Measurements from ENCODE around the gene RAB40C. TPM values are rescaled to one million over a fixed set of nuclear protein-coding genes. Genes with fewer than 3 reads are reported as not detected.
A peak's percentile ranks its signal among the peaks of the same experiment; 100 is the strongest.
"Not testable (repeated sequence)": the region's sequence is repeated elsewhere in the genome, so short reads cannot be mapped to it uniquely, and the experiment has no call there.

The RAB40C gene
- total RNA-seq, 2 donors from 2014 or later: 9.9 to 13.5 TPM

- no peak for DNase-seq
- no peak for ATAC-seq
- intact Hi-C loops (cut with DNase I): no loop called here
Measured at GRCh38 chr16:596736-597060, 6.8 kb downstream of the RAB40C start.

- not testable (repeated sequence) for DNase-seq, ATAC-seq
Measured at GRCh38 chr16:597655-598054, 7.8 kb downstream of the RAB40C start.

DNA sequence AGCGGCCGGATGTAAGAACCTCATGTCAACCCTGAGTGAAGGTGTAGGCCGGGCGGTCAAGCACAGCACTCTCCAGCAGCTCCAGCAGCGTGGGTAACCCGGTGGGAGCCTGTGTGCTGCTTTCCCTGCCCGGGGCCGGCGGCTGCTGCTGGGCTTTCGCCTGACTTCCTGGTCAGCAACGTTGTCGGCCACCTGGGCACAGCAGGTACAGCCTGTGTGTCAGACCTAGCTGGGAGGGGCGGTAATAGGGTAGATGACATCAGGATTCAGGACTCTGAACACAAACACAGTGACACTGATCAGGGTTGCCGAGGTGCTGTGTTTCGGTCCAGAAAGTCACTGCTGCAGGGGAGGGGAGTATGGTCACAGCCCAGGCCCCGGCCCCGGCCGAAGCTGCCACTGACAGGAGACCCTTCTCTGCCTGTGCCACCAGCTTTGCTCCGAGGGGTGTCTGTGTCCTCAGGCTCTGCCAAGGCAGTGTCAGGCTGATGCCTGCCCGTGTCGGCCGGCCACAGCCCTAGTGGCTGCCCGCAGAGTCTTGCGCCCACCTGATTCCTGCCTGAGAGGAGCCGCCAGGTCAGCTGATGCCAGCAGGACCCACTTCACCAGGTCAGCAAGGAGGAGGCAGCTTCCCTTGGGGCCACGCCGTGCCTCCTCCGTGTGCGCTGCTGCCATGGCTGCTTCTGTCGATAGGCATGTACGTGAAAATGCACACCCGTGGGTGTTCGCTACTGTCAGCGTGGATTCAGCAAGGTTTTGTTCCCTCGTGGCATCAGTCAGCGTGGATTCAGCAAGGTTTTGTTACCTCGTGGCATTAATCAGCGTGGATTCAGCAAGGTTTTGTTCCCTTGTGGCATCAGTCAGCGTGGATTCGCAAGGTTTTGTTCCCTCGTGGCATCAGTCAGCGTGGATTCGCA is 9.2 kb downstream of the RAB40C start:
- intact Hi-C loops (cut with DNase I): no loop called here
- DNase-seq (no peak), ATAC-seq (no peak)

More at GRCh38 chr16:597655-598054, 7.8 kb downstream of the RAB40C start:
- intact Hi-C loops (cut with DNase I): not testable (repeated sequence)

- ATAC-seq: no peak
- DNase-seq: no peak
- intact Hi-C loops (cut with DNase I): no loop called here
Measured at GRCh38 chr16:600781-601180, 10.9 kb downstream of the RAB40C start.

- intact Hi-C loops (cut with DNase I): no loop called here
- no peak for DNase-seq
- ATAC-seq: no peak
Measured at GRCh38 chr16:603933-604332, 14.1 kb downstream of the RAB40C start.

DNA sequence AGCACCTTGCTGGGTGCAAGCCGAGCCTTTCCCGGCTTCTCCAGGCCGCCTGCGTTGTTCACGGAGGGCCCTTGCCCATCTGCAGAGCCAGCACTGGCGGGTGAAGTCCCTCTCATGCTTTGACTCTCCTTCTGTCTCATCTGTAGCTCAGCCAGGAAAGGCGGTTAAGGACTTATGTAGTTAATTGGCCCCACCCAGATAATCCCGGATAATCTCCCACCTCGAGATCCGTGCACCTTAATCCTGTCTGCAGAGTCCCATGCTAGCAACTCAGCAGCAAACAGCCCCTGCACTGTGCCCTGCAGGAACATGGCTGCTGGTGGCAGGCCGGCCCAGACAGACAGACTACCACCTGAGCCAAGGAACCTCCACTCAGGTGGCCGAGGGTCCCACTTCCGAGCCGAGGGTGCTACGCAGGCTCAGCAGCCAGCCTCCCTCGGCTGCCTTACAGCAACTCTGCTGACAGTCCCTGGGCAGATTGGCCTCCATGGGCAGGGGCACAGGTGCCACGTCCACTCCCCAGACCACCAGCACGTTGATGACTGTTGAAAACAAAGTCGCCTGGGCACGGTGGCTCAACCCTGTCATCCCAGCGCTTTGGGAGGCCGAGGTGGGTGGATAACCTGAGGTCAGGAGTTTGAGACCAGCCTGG is 16.9 kb downstream of the RAB40C start:
- ATAC-seq: no peak
- no peak for DNase-seq
- intact Hi-C loops (cut with DNase I): no loop called here

DNA sequence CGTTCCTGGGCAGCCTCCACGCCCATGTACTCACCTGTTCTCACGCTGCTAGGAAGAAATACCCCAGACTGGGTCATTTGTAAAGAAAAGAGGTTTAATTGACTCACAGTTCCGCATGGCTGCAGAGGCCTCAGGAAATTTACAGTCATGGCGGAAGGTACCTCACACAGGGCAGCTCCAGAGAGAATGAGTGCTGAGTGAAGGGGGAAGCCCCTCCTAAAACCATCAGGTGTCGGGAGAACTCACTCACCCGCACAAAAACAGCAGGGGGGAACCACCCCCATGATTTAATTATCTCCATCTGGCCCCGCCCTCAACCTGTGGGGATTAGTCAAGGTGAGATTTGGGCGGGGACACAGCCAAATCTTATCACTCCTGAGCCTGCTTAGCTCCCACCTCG is 18.2 kb downstream of the RAB40C start:
- ATAC-seq: no peak
- intact Hi-C loops (cut with DNase I): no loop called here
- DNase-seq: no peak

- ATAC-seq: no peak
- intact Hi-C loops (cut with DNase I): no loop called here
- no peak for DNase-seq
Measured at GRCh38 chr16:609316-609715, 19.4 kb downstream of the RAB40C start.

DNA sequence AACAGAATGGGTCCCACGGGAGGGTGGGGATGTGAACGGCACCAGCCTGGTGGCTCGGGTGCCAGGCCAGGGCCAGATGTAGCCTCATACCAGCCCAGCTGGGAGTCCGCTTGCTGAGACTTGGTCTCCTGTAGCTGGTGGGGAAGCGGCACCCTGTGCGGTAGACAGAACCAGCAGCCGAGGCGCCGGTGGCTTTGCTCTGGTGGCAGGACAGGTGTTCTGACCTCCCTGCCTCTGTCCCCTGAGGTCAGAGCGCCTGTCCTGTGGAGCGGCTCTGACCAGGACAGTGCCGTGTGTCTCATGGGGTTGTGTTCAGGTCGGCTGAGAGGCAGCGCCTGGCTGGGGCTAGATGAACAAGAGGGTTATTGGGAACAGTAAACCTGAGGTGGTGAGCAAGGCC is 20.1 kb downstream of the RAB40C start:
- ATAC-seq: no peak
- intact Hi-C loops (cut with DNase I): no loop called here
- no peak for DNase-seq

DNA sequence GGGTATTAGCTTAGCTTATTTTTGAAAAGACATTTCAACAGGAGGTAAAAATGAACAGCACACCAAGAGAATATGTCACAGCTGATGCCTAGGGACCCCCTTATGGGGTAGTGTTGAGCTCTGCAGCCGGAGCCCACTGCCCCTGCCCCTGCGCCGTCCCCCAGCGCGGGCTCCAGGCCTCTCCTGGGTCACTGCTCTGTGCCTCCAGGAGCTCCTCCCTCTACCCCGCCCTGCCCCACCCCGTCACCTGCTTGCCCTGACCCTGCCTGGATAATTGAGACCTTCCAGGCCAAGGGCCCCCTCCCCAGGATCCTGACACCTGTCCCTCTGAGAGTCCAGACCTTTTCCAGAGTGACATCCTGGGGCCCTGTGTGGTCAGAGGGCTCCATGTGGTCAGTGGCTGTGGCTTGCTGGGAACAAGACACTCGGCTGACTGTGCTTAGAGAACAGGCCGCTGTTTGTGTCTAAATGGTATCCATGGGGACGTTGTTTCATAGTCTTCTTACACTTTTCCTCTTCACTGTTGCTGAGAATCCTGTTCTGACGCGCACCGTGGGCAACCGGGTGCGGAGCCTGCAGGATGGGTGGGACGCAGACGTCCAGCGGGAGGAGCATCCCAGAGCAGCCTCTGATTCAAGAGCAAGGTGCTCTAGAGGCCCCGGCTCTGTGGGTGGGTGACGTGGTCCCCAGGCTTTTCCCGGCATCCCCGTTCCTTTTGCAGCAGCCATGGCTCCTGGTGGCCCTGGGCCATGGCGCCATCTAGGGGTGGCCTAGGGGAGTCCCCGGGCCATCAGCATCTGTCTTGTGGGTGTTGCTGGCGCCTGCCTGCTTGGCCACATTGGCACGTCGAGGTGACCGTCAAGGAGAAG is 20.9 kb downstream of the RAB40C start:
- ATAC-seq: peak; percentile 77 to 84
- no peak for DNase-seq
- intact Hi-C loops (cut with DNase I): no loop called here

- intact Hi-C loops (cut with DNase I): no loop called here
- no peak for ATAC-seq
- no peak for DNase-seq
Measured at GRCh38 chr16:615122-615521, 25.3 kb downstream of the RAB40C start.

DNA sequence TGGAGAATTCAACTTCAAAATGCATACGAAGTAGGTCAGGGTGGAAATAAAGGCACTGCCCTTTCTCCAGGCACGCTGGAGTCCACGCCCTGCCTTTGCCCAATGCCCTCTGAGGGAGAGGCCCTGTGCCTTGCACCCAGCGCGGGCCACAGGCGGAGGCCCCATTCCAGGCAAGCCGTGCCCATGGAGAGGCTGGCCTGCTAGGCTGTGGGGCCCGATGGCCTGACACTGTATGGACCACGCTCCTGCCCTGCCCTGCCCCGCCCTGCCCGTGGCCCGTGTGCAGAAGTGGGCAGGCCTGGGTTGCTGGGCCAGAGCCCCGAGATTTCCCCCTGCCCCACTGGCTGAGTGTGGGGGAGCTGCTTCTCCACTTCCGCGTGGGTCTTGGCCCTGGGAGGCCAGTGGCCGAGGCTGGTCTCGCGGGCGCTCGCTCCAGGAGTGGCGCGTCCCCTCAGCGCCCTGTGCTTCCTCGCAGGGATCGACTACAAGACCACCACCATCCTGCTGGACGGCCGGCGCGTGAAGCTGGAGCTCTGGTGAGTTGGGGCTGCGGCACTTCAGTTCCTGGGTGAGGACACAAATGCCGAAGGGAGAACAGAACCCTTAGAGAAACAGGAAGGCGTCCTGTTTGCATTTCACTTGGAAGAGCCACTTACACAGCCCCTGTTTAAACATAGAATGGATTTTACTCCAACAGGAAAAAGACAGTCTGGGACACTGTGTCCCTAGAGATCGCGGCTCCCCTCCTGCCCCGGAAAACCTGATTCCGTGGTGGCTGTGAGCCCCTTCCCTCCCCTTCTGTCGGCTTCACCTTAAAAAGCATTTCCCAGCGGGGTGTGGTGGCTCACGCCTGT is 27.1 kb downstream of the RAB40C start:
- DNase-seq: no peak
- ATAC-seq: no peak
- intact Hi-C loops (cut with DNase I): no loop called here

DNA sequence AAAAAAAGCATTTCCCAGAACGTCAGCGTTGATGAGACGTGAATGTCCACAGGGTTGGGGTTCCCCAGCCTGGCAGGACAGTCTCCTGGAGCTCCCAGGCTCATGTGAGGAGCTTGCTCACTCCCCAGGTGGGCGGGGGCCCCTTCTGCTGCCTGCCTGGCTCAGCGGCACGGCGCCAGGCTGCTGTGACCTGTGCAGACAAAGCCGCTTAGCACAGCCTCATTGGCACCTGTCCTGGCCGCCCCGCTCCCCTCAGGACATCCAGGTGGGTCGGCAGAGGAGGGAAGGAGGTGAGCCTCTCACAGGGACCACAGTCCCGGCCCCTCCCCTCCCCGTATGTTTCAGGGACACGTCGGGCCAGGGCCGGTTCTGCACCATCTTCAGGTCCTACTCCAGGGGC is 28.0 kb downstream of the RAB40C start:
- intact Hi-C loops (cut with DNase I): no loop called here
- ATAC-seq: no peak
- DNase-seq: no peak

DNA sequence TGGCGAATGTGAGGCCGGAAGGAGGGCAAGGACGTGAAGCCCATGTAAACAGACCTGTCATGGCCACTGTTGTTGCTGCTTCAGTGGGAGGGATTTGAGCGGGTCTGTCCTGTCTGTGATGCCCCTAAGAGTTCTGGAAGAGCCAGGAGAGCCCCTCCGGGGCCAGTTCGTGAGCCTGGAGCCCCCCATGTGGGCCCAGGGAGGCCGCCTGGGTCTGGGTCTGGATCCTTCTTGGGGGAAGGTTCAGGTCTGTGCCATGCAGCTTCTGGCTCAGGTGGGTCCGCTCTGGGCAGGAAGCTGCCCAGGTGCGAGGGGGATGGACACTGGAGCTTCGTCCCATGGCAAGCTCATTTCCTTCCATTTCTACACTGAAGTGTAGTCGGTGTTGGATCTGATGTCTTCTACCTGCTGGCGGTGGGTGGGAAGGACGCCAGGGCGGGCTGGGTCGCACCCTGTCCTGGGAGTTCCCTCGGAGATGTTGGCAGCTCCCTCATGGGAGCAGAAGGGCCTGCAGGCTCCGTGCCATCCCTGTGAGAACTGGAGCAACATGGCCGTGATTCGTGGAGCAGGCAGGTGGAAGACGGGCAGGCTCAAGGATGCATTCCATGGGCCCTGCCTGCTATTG is 29.7 kb downstream of the RAB40C start:
- DNase-seq (no peak), ATAC-seq (no peak)
- intact Hi-C loops (cut with DNase I): no loop called here

- no peak for DNase-seq
- intact Hi-C loops (cut with DNase I): no loop called here
- no peak for ATAC-seq
Measured at GRCh38 chr16:620700-621525, 31.0 kb downstream of the RAB40C start.

GRCh38 chr16:621526-622105 is 31.8 kb downstream of the RAB40C start:
- DNase-seq (no peak), ATAC-seq (peak in 1 of 2 donors; percentile 25)
- intact Hi-C loops (cut with DNase I): no loop called here

- DNase-seq (no peak), ATAC-seq (no peak)
- intact Hi-C loops (cut with DNase I): no loop called here
Measured at GRCh38 chr16:622920-623280, 33.0 kb downstream of the RAB40C start.
